Transverse colon (tissue), 4 donors: ENCODE data around the gene PKD2L2. TPM values are rescaled to one million over a fixed set of nuclear protein-coding genes. Genes with fewer than 3 reads are reported as not detected.
"Not testable (repeated sequence)": the region's sequence is repeated elsewhere in the genome, so short reads cannot be mapped to it uniquely, and the experiment has no call there.

ENCODE experiments used
- DNase-seq: peaks from one replicate; pipeline ENCODE4 v3.0.0-alpha.2; 2019
- H3K27ac ChIP-seq, 4 donors: fragments of 200-600 bp; sonication (generic); 2 replicates each; pipeline ENCODE4 v1.5.1; 2016 to 2018; ENCODE audit warnings: inconsistent platforms in 4 of 4
- H3K27me3 ChIP-seq: fragments of 200-600 bp; sonication (generic); 2 replicates; pipeline ENCODE4 v1.5.1; 2017; ENCODE audit warnings: inconsistent platforms
- H3K36me3 ChIP-seq, 4 donors: fragments of 200-600 bp; sonication (generic); 2 replicates each; pipeline ENCODE4 v1.5.1; 2017 to 2019; ENCODE audit warnings: inconsistent platforms in 4 of 4
- H3K4me1 ChIP-seq, 4 donors: fragments of 200-600 bp; sonication (generic); 2 replicates each; pipeline ENCODE4 v1.5.1; 2017 to 2020; ENCODE audit warnings: inconsistent platforms in 4 of 4
- H3K4me3 ChIP-seq, 4 donors: fragments of 200-600 bp; sonication (generic); 1 replicate in 1 of 4; 2 replicates in 3 of 4; pipeline versions ENCODE4 v1.5.1 to v1.6.1; 2017 to 2019; ENCODE audit warnings: inconsistent platforms in 4 of 4
- H3K9me3 ChIP-seq, 2 donors: fragments of 200-600 bp; sonication (generic); 2 replicates each; pipeline ENCODE4 v1.5.1; 2017 to 2019; ENCODE audit warnings: inconsistent platforms in 2 of 2
- EP300 ChIP-seq: sonication (generic); formaldehyde crosslinking; IDR thresholded peaks from one replicate; pipeline ENCODE4 v1.6.1; 2017; ENCODE audit warnings: antibody characterized with exemption, low read depth
- POLR2A ChIP-seq: fragments of 450-650 bp; IDR thresholded peaks from one replicate; pipeline ENCODE4 v1.6.1; 2016; ENCODE audit warnings: antibody characterized with exemption, mild to moderate bottlenecking, moderate library complexity
- POLR2AphosphoS5 ChIP-seq, 3 donors: sonication (generic); formaldehyde crosslinking; IDR thresholded peaks; one replicate each; pipeline ENCODE4 v1.6.1; 2016; ENCODE audit warnings: antibody characterized with exemption in 3 of 3
- WGBS, 2 donors: methylation state at CpG; one replicate each; pipeline ENCODE4 v1.1.5; 2018; ENCODE audit warnings: low coverage in 1 of 2; 5-methylcytosine and 5-hydroxymethylcytosine counted together
- in situ Hi-C, 4 donors: fragments of 200-750 bp; cut with MboI; loops; one replicate each; pipeline versions ENCODE4 v1.15.0 to v1.15.1; 2017; ENCODE audit warnings: low sequenced_read_pairs in 3 of 4, low pct_ligation_motif_present in 1 of 4, low pct_unique_long_range_greater_than_20kb in 1 of 4
- intact Hi-C: fragments of 100-400 bp; cut with DNase I; formaldehyde crosslinking; loops from one replicate; pipeline ENCODE4 v1.15.1; 2023; ENCODE audit warnings: low total_unique reads
- total RNA-seq, 4 donors: library from RNA; depleted of rRNA; stranded (reverse); fragments of >200 nt; gene quantifications; one replicate each; pipeline ENCODE4 v1.1.0, GENCODE V29; 2016
- TF ChIP-seq, protein P1 (sequence below), 5 experiments: fragments of 200-600 bp in 3 of 5; fragments of 450-650 bp in 2 of 5; sonication (generic) in 3 of 5; IDR thresholded peaks; 1 replicate in 2 of 5; 2 replicates in 3 of 5; pipeline ENCODE4 v1.5.1; 2016 to 2017; ENCODE audit warnings: antibody characterized with exemption in 5 of 5, inconsistent platforms in 3 of 5, mild to moderate bottlenecking in 2 of 5, moderate library complexity in 1 of 5

Gene PKD2L2
- total RNA-seq, 4 donors from 2014 or later, result not detected

DNA sequence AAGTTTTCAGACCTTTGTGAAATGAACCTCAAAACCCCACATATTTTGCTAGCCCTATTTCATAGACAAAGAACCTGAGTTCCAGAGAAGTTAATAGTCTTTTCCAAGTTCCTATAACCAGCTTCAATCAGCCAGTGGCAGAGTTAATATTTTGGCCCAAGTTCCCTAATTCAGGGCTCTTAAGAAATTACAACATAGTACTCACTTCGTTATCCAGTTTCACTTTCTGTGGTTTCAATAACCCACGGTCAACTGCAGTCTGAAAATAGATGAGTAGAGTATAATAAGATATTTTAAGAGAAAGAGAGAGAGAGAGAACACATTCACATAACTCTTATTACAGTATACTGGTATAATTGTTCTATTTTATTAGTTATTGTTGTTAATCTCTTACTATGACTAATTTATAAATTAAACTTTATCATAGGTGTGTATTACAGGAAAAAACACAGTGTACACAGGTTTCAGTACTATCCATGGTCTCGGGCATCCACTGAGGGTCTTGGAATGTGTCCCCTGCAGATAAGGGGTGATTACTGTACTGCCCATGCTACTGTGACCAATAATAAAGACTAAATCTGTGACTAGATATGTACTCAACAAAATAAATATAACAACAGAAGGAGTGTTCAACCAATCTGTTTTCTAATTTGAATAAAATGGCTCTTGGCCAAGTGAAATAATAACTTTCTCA lies 30.9 kb upstream of the PKD2L2 start:
- WGBS, 2 donors, result 27% methylated on average over 3 of the region's 3 CpGs
- no peaks in the 10 kb centered on the region for H3K36me3 ChIP-seq
- TF ChIP-seq POLR2AphosphoS5 (IDR thresholded peaks at IDR 0.05) (no peak), EP300 (no peak), POLR2A (no peak)
- TF ChIP-seq, protein P1, sequence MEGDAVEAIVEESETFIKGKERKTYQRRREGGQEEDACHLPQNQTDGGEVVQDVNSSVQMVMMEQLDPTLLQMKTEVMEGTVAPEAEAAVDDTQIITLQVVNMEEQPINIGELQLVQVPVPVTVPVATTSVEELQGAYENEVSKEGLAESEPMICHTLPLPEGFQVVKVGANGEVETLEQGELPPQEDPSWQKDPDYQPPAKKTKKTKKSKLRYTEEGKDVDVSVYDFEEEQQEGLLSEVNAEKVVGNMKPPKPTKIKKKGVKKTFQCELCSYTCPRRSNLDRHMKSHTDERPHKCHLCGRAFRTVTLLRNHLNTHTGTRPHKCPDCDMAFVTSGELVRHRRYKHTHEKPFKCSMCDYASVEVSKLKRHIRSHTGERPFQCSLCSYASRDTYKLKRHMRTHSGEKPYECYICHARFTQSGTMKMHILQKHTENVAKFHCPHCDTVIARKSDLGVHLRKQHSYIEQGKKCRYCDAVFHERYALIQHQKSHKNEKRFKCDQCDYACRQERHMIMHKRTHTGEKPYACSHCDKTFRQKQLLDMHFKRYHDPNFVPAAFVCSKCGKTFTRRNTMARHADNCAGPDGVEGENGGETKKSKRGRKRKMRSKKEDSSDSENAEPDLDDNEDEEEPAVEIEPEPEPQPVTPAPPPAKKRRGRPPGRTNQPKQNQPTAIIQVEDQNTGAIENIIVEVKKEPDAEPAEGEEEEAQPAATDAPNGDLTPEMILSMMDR (IDR thresholded peaks at IDR 0.05), result no peak
- H3K9me3 ChIP-seq, result no peaks in the 10 kb centered on the region
- no peaks in the 10 kb centered on the region for H3K27me3 ChIP-seq
- in situ Hi-C loops, result no loop called here
- DNase-seq, result no peak
- intact Hi-C loops, result no loop called here
- no peak overlapping the region for H3K27ac ChIP-seq
- H3K4me1 ChIP-seq, result peaks cover 0 to 7% (median 2%) of the 10 kb centered on the region in 4 donors
- H3K4me3 ChIP-seq, result peak overlapping the region in 1 of 4 donors; percentile 2

DNA sequence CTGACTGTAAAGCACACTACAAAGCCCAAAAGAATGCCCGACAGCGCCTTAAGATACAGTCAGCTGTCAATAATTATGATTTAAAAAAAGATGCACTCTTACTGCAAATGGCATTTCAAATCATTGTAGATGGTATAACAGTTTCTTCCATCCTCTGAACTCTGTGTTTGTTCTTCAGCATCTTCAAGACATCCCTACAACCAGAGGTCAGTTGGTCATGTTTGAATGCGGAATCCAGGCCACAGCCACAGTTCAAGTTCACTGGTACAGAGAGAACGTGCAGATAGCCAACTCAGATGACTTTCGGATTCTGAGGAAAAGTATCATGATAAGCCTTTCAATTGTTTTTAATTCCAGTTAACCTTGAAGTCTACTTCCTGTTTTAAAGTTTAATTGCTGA lies 30.3 kb upstream of the PKD2L2 start:
- 81 to 87% methylated on average over 3 to 5 of the region's 5 CpGs for WGBS, 2 donors
- in situ Hi-C loops, result no loop called here
- DNase-seq, result no peak
- Histone ChIP-seq H3K27ac (no peak overlapping the region), H3K9me3 (no peaks in the 10 kb centered on the region), H3K27me3 (no peaks in the 10 kb centered on the region), H3K4me3 (no peak overlapping the region), H3K4me1 (peaks cover 0 to 7% (median 2%) of the 10 kb centered on the region in 4 donors), H3K36me3 (no peaks in the 10 kb centered on the region)
- intact Hi-C loops, result no loop called here
- TF ChIP-seq EP300, result no peak
- no peak for TF ChIP-seq POLR2A
- TF ChIP-seq, protein P1 (IDR thresholded peaks at IDR 0.05), result no peak
- TF ChIP-seq POLR2AphosphoS5 (IDR thresholded peaks at IDR 0.05), result no peak

DNA sequence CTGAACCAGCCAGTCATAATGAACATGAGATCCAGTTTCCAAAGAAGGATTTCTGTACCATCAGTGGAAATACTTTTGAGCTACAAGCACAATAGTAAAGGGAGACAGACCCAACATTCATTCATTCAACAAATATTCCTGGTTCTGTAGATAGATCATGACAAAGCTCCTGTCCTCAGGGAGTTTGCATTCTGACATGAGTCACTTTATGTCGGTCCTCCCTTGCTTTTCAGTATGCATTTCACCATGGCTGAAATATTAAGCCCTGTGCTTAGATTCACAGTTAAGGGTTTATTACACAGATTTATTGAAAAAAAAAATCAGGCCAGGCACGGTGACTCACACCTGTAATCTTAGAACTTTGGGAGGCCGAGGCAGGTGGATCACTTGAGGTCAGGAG lies 27.0 kb upstream of the PKD2L2 start:
- no peak overlapping the region for H3K4me3 ChIP-seq
- peaks cover 0 to 7% (median 2%) of the 10 kb centered on the region in 4 donors for H3K4me1 ChIP-seq
- 76 to 87% methylated on average over 2 to 3 of the region's 3 CpGs for WGBS, 2 donors
- TF ChIP-seq POLR2AphosphoS5 (IDR thresholded peaks at IDR 0.05), result no peak
- no peak for TF ChIP-seq EP300
- no peak for TF ChIP-seq POLR2A
- no peak overlapping the region for H3K27ac ChIP-seq
- H3K27me3 ChIP-seq, result no peaks in the 10 kb centered on the region
- no peaks in the 10 kb centered on the region for H3K9me3 ChIP-seq
- in situ Hi-C loops, result no loop called here
- intact Hi-C loops, result no loop called here
- H3K36me3 ChIP-seq, result no peaks in the 10 kb centered on the region
- no peak for DNase-seq

DNA sequence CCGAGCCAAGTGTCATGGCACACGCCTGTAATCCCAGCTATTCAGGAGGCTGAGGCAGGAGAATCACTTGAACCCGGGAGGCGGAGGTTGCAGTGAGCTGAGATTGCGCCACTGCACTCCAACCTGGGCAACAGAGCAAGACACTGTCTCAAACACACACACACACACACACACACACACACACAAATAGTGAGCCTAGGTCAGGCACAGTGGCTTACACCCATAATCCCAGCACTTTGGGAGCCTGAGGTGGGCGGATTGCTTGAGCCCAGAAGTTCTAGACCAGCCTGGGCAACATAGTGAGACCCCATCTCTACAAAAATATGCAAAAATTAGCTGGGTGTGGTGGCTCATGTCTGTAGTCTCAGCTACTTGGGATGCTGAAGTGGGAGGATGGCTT lies 25.6 kb upstream of the PKD2L2 start:
- H3K27me3 ChIP-seq, intact Hi-C loops, H3K27ac ChIP-seq, DNase-seq, in situ Hi-C loops, H3K36me3 ChIP-seq, H3K9me3 ChIP-seq, H3K4me1 ChIP-seq, H3K4me3 ChIP-seq: not testable (repeated sequence)
- 92% methylated on average over 6 of the region's 6 CpGs; no CpG with 5 or more reads in 1 of the 2 donors for WGBS, 2 donors

DNA sequence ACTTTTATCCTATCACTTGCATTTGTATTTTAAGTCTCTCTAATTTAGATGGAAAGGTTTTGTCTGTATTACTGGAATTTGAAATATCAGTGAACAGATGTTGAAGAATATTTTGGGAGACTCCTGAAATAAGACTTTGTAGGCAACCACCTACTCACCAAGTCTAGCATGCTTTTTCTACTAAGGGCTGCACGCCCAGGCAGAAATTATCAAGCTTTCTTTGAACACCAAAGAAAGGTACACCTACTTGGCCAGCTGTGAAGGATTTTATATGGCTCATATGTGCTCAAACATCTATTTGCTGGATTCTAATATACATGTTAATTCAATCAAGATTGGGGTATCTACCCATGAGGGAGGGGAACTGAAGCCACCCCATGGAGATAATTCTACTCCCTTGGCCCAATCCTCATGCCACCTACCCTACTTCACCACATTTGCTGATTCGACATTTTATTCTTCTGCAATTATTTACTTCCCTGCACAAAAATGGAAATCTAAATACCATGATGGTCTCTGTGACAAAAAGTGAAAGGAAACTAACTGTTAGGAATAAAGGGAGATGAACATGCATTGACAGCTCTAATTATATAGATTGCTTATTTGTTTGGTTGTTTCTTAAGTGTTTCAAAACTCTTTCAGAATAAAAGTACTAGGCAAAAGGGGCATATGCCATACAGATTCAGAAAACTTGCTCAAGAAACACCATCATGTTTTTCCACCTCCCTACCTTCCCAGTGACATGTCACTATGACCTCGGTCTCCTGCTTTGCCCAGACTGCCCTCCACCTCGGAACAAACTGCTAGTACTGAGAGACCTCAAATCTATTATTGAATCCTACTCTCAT lies 22.5 kb upstream of the PKD2L2 start:
- Histone ChIP-seq H3K9me3 (no peaks in the 10 kb centered on the region), H3K27ac (no peak overlapping the region), H3K27me3 (no peaks in the 10 kb centered on the region), H3K4me3 (no peak overlapping the region), H3K4me1 (no peaks in the 10 kb centered on the region), H3K36me3 (no peaks in the 10 kb centered on the region)
- intact Hi-C loops (no loop called here), in situ Hi-C loops (no loop called here)
- TF ChIP-seq EP300, result no peak
- TF ChIP-seq POLR2AphosphoS5 (IDR thresholded peaks at IDR 0.05), result no peak
- TF ChIP-seq, protein P1 (IDR thresholded peaks at IDR 0.05), result no peak
- TF ChIP-seq POLR2A, result no peak
- 90% methylated on average over 4 of the region's 4 CpGs for WGBS, 2 donors
- no peak for DNase-seq
